Activated naive CD8-positive, alpha-beta T cell treated with anti-CD3 and anti-CD28 coated beads for 36 hours (primary cell): ENCODE measurements around the gene CUZD1. TPM values are rescaled to one million over a fixed set of nuclear protein-coding genes. Genes with fewer than 3 reads are reported as not detected.
A peak's percentile ranks its signal among the peaks of the same experiment; 100 is the strongest.
"Not testable (repeated sequence)": the region's sequence is repeated elsewhere in the genome, so short reads cannot be mapped to it uniquely, and the experiment has no call there.

Experiments used
- DNase-seq: peaks from one replicate; pipeline ENCODE4 v3.0.0; 2021
- H3K27ac Mint-ChIP-seq: one replicate; pipeline ENCODE4 v1.8.0; 2022; ENCODE audit warnings: mild to moderate bottlenecking, moderate library complexity, mixed read lengths
- H3K27me3 Mint-ChIP-seq: one replicate; pipeline ENCODE4 v1.8.0; 2022; ENCODE audit warnings: mild to moderate bottlenecking, mixed read lengths
- H3K36me3 Mint-ChIP-seq: one replicate; pipeline ENCODE4 v1.8.0; 2021; ENCODE audit warnings: mild to moderate bottlenecking, mixed read lengths
- H3K4me1 Mint-ChIP-seq: one replicate; pipeline ENCODE4 v1.8.0; 2021; ENCODE audit warnings: mixed read lengths
- H3K4me3 Mint-ChIP-seq: one replicate; pipeline ENCODE4 v1.8.0; 2022; ENCODE audit warnings: mild to moderate bottlenecking, moderate library complexity, mixed read lengths
- H3K9me3 Mint-ChIP-seq: one replicate; pipeline ENCODE4 v1.8.0; 2022; ENCODE audit warnings: mixed read lengths
- total RNA-seq, 2 experiments: library from RNA; stranded (reverse); gene quantifications; one replicate each; pipeline ENCODE4 v1.2.3, GENCODE V29; 2021

Gene CUZD1, protein sequence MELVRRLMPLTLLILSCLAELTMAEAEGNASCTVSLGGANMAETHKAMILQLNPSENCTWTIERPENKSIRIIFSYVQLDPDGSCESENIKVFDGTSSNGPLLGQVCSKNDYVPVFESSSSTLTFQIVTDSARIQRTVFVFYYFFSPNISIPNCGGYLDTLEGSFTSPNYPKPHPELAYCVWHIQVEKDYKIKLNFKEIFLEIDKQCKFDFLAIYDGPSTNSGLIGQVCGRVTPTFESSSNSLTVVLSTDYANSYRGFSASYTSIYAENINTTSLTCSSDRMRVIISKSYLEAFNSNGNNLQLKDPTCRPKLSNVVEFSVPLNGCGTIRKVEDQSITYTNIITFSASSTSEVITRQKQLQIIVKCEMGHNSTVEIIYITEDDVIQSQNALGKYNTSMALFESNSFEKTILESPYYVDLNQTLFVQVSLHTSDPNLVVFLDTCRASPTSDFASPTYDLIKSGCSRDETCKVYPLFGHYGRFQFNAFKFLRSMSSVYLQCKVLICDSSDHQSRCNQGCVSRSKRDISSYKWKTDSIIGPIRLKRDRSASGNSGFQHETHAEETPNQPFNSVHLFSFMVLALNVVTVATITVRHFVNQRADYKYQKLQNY
- total RNA-seq, result 1 to 10 TPM; 1.7 to 2.0 TPM

DNA sequence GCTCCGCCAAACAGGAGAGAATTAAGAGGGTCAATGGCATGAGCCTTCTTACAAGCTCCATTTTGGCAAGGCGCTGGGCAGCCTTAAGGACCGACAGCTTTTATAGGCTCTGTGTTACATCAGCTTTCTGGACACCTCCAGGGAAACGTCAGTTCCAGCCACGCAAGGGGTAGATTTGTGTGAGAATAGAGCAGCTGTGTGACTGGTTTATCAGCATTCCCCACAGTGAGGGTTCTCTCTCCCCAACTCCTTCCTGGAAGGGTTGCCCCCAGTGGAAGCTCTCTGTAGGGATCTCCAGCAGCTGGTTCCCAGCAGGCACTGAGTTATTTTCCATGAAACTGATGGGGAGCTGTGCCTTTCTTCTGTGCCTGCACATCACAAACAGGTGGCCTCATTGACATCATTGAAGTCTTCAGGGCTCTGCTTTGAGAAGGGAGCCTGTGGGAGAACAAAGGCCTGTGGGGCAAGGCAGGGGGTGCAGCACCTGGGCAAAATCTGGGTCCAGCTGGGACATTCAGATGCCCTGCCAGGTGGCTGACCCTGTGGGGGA, at the start of gene CUZD1:
CUZD1 (minus strand) TSS at position 75 of the 550 bp plus-strand sequence; CDS start at position 61, 14 bp downstream.
- H3K4me3 Mint-ChIP-seq, result no peak within 1 kb of the TSS
- no peaks in the 10 kb centered on the region for H3K27me3 Mint-ChIP-seq
- no peak within 1 kb of the TSS for H3K27ac Mint-ChIP-seq
- H3K36me3 Mint-ChIP-seq, result peaks cover 51% of the 10 kb centered on the region
- H3K9me3 Mint-ChIP-seq, result peaks cover 6% of the 10 kb centered on the region
- no peak for DNase-seq
- no peaks in the 10 kb centered on the region for H3K4me1 Mint-ChIP-seq

DNA sequence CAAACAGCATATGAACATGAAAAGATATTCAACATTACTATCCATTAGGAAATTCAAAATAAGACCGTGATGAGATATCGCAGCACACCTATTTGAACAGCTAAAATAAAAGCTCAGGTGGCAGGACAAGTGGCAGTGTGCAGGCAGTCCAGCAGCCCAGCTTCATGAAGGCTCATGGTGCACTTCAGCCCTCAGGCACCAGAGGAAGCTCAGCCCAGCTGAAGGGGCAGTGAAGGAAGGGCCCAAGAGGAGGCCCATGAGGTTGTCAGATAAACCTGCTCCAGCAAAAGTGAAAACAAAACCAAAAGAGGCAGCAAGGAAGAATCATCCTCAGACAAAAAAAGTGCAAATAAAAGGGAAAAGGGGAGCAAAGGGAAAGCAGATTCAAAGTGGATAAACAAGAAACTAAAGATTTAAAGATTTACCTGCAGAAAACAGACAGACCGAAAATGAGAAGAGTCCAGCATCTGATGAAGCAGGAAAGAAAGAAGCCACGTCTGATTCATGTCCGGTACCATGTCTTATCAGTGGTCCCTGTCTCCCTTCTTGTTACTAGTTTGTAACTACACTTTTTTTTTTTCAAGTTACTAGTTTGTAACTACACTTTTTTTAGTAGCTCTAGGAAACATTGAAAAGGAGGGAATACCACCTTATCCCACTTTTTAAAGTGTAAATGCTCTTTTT, 48.7 kb upstream of the CUZD1 start:
- Mint-ChIP-seq H3K4me1 (no peaks in the 10 kb centered on the region), H3K27ac (no peak overlapping the region)

DNA sequence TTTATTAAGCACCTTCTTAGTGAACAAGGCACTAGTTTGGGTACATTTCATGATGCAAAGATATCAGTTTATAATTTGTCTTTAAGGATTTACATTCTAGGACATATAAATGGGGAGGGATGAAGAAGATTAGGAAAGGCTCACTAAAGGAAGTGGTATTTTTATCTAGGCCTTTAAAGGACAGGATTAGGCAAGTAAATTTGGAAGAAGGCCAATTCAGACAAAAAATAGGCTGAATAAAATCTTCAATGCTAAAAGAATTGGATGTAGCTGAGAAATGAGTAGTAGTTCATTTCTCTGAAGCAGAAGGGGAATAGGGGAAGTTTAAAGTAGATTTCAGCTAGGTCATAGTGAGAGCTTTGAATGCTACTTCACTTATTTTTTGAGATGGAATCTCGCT, 38.5 kb upstream of the CUZD1 start:
- no peaks in the 10 kb centered on the region for H3K27me3 Mint-ChIP-seq
- no peak for DNase-seq
- peaks cover 47% of the 10 kb centered on the region for H3K36me3 Mint-ChIP-seq
- H3K27ac Mint-ChIP-seq, result no peak overlapping the region
- H3K4me3 Mint-ChIP-seq, result no peak overlapping the region
- H3K9me3 Mint-ChIP-seq, result no peaks in the 10 kb centered on the region
- peaks cover 18% of the 10 kb centered on the region for H3K4me1 Mint-ChIP-seq

More for the DNA sequence above, 48.7 kb upstream of the CUZD1 start:
- Mint-ChIP-seq H3K9me3 (no peaks in the 10 kb centered on the region), H3K27me3 (no peaks in the 10 kb centered on the region), H3K4me3 (no peak overlapping the region), H3K36me3 (peaks cover 18% of the 10 kb centered on the region)
- no peak for DNase-seq

DNA sequence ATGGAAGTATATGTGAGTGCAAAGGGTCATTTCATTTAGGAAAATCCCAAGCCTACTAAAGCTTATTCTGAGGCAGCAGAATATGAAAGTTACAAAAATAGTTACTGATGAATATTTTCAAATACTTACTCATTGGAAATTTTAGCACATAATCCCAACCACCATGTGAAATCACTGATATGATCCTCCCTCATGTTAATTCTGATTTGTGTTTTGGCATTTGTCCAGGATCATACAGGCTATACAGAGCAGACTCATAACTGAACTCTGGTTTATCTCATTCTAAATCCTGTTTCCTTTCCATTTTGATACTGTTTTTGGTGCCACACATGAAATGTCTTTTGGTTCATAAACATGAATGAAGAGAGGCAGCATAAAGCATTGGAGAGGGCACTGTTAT, 37.1 kb upstream of the CUZD1 start:
- peaks cover 27% of the 10 kb centered on the region for H3K4me1 Mint-ChIP-seq
- H3K27me3 Mint-ChIP-seq, result no peaks in the 10 kb centered on the region
- H3K27ac Mint-ChIP-seq, result no peak overlapping the region
- no peaks in the 10 kb centered on the region for H3K9me3 Mint-ChIP-seq
- DNase-seq, result no peak
- H3K4me3 Mint-ChIP-seq, result no peak overlapping the region
- peaks cover 53% of the 10 kb centered on the region for H3K36me3 Mint-ChIP-seq

DNA sequence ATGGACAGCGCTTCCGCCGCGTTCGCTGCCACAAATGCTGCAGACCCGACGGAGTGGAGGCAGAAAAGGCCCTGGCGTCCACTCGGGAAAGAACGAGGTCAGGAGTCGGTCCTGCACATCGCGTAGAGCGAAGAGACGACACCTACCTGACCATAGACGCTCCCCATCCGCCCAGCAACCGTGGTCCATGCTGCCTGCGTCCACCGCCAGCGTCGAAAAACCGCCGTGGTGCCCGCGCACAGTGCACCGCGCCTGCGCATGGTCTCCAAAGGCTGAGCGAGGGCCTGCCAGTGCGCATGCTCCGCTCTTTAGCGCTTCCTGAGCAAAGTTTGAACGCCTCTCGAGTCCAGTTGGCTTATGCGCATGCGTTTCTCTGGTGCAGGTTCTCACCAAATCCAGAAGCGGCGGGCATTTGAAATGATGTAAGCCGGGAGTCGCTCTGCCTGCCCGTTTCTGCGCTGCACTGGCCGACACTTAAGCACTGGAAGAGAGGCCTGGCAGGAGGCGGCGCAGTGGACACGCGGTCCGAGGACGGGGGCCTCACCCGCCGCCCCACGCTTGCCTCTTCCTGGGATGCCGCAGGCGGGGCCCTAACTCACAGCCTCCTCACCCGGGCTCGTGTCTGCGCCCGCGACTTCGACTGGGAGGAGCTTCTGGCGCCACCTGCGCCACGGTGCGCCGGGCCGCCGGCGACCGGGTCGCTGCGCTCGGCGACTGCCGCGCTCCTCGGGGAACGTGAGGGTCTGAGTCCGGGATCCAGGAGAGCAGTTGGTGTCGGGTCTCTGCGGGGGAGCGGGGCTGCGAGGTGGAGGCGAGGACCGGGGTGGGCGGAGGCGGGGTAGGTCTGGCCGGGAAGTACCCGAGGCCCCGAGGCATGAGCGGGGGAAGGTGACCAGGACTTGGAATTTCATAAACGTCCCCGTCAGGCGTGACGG, 33.9 kb upstream of the CUZD1 start, which contains the start of gene FAM24B:
FAM24B (minus strand) TSS at position 243 of the 935 bp plus-strand sequence. CDS start 29,066 bp downstream, outside the sequence.
- H3K9me3 Mint-ChIP-seq, result no peaks in the 10 kb centered on the region
- H3K4me1 Mint-ChIP-seq, result peaks cover 50% of the 10 kb centered on the region
- DNase-seq, result peak; percentile 94
- peaks cover 63% of the 10 kb centered on the region for H3K36me3 Mint-ChIP-seq
- H3K27ac Mint-ChIP-seq, result peak within 1 kb of the TSS; percentile 88
- H3K27me3 Mint-ChIP-seq, result no peaks in the 10 kb centered on the region
- peak within 1 kb of the TSS; percentile 92 for H3K4me3 Mint-ChIP-seq

DNA sequence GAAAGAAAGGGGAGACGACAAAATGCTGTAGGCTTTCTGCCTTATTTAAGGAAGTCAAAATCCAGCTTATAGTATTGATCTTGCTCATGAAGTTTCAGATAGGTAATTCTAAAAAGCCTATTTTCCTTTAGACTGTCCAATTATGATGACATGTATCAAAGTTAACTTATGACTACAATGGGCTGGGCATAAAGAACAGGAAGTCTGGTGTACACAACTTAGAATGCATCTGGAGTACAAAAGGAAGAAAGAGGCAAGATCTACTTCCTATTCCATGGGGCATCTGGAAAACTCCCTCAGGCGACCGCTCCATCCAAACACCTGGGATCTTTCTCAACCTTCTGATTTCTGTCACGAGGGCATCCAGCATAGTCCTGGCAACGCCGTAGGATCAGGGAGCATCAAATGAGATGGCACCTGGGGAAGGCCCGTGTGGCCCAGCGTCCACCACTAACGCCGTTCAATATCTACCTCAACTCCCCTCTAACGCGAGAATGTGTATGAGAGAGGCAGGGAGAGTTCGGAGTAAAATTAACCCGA, 33.2 kb upstream of the CUZD1 start:
- H3K27ac Mint-ChIP-seq, result peak overlapping the region; percentile 88
- peaks cover 66% of the 10 kb centered on the region for H3K36me3 Mint-ChIP-seq
- H3K4me1 Mint-ChIP-seq, result peaks cover 50% of the 10 kb centered on the region
- peak overlapping the region; percentile 92 for H3K4me3 Mint-ChIP-seq
- H3K27me3 Mint-ChIP-seq, result no peaks in the 10 kb centered on the region
- H3K9me3 Mint-ChIP-seq, result no peaks in the 10 kb centered on the region
- no peak for DNase-seq

DNA sequence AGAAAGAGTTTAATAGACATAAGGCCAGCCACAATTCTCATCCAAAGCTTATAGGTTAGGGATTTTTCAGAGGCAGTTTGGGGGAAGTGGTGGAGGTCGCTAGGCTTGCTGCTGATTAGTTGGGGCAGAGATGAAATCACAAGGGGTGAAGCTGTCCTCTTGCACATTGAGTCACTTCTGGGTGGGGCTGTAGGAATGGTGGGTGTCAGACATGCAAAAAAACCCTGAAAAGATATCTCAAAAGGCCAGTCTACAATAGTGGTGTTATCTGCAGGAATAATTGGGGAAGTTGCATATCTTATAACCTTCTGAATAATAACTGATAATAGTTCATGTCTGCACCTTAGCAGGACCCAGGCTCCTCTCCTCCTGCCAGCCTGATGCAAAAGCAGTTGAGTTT, 31.6 kb upstream of the CUZD1 start:
- Mint-ChIP-seq H3K4me1 (peaks cover 46% of the 10 kb centered on the region), H3K9me3 (peaks cover 2% of the 10 kb centered on the region), H3K27ac (no peak overlapping the region), H3K27me3 (no peaks in the 10 kb centered on the region), H3K36me3 (peaks cover 71% of the 10 kb centered on the region), H3K4me3 (peak overlapping the region; percentile 92)
- no peak for DNase-seq

DNA sequence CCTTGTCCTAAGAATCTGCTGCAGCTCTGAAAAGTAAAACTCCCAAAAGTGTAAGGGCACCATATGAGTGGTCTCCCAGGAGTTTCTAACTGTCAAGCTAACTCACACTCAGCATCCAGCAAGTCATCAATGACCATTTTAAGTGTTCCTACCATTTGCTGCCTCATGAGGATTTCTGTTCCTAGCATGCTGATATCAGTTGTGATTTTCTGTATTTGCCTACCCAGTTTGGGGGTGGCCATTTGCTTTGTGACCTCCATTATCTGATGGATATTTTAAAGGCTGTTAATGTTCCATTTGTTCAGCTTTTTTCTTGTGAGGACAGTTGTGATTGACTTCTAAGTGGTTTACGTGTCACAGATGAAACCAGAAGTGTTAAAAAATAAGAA, 30.8 kb upstream of the CUZD1 start:
- H3K36me3 Mint-ChIP-seq, result peaks cover 77% of the 10 kb centered on the region
- no peak for DNase-seq
- H3K27me3 Mint-ChIP-seq, result no peaks in the 10 kb centered on the region
- H3K27ac Mint-ChIP-seq, result no peak overlapping the region
- no peak overlapping the region for H3K4me3 Mint-ChIP-seq
- peaks cover 46% of the 10 kb centered on the region for H3K4me1 Mint-ChIP-seq
- H3K9me3 Mint-ChIP-seq, result peaks cover 2% of the 10 kb centered on the region

DNA sequence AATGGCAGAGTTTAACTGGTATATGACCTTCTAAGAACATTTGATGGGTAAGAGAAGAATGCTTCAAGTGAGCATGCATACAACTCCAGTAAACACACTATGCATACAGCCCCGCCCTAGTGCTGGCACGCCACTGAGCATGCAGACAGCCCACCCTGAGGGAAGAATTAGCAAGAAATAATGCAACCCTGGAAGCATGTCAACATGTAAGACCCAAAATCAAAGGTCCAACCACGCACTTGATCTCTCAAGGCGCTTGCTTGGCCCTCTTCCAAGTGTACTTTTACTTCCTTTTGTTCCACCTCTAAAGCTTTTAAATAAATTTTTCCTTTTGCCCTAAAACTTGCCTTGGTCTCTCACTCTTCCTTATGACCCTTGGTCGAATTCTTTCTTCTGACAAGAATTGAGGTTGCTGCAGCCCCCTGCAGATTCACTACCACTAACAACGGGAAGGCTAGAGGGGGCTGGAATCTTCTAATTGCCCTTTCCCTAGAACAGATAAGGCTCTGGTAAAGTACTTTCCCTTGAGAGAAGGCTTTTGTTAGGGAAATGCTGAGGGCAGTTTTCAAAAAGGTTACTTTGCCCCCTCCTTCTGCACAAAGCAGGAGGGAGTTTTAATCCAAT, 30.3 kb upstream of the CUZD1 start:
- peaks cover 74% of the 10 kb centered on the region for H3K36me3 Mint-ChIP-seq
- no peaks in the 10 kb centered on the region for H3K27me3 Mint-ChIP-seq
- peaks cover 43% of the 10 kb centered on the region for H3K4me1 Mint-ChIP-seq
- no peak overlapping the region for H3K4me3 Mint-ChIP-seq
- DNase-seq, result no peak
- H3K9me3 Mint-ChIP-seq, result peaks cover 2% of the 10 kb centered on the region
- no peak overlapping the region for H3K27ac Mint-ChIP-seq

DNA sequence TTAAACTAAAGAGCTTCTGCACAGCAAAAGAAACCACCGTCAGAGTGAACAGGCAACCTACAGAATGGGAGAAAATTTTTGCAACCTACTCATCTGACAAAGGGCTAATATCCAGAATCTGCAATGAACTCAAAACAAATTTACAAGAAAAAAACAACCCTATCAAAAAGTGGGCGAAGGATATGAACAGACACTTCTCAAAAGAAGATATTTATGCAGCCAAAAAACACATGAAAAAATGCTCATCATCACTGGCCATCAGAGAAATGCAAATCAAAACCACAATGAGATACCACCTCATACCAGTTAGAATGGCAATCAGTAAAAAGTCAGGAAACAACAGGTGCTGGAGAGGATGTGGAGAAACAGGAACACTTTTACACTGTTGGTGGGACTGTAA, 26.3 kb upstream of the CUZD1 start:
- not testable (repeated sequence) for H3K4me3 Mint-ChIP-seq, DNase-seq, H3K27me3 Mint-ChIP-seq, H3K27ac Mint-ChIP-seq
- Mint-ChIP-seq H3K4me1 (peaks cover 24% of the 10 kb centered on the region), H3K36me3 (peaks cover 78% of the 10 kb centered on the region), H3K9me3 (peaks cover 11% of the 10 kb centered on the region)

DNA sequence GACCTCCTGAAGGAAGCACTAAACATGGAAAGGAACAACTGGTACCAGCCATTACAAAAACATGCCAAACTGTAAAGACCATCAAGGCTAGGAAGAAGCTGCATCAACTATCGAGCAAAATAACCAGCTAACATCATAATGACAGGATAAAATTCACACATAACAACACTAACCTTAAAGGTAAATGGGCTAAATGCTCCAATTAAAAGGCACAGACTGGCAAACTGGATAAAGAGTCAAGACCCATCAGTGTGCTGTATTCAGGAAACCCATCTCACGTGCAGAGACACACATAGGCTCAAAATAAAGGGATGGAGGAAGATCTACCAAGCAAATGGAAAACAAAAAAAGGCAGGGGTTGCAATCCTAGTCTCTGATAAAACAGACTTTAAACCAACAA, 23.1 kb upstream of the CUZD1 start:
- H3K4me1 Mint-ChIP-seq, result peaks cover 12% of the 10 kb centered on the region
- not testable (repeated sequence) for H3K4me3 Mint-ChIP-seq

DNA sequence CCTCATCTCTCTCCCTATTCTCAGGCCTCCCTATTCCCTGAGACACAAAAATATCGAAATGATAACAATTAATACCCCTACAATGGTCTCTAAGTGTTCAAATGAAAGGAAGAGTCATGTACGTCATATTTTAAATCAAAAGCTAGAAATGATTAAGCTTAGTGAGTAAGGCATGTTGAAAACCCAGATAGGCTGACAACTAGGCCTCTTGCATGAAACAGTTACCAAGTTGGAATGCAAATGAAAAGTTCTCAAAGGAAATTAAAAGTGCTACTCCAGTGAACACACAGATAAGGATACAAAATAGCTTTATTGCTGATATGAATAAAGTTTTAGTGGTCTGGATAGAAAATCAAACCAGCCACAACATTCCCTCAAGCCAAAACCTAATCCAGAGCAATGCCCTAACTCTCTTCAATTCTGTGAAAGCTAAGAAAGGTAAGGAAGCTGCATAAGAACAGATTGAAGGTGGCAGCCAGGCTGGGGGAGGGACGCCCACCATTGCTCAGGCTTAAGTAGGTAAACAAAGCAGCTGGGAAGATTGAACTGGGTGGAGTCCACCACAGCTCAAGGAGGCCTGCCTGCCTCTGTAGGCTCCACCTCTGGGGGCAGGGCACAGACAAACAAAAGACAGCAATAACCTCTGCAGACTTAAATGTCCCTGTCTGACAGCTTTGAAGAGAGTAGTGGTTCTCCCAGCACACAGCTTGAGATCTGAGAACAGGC, 21.3 kb upstream of the CUZD1 start:
- H3K36me3 Mint-ChIP-seq, result peaks cover 42% of the 10 kb centered on the region
- H3K27ac Mint-ChIP-seq, result not testable (repeated sequence)

More for the DNA sequence above, 23.1 kb upstream of the CUZD1 start:
- Mint-ChIP-seq H3K9me3 (peaks cover 11% of the 10 kb centered on the region), H3K36me3 (peaks cover 55% of the 10 kb centered on the region)
- H3K27ac Mint-ChIP-seq, DNase-seq, H3K27me3 Mint-ChIP-seq: not testable (repeated sequence)

DNA sequence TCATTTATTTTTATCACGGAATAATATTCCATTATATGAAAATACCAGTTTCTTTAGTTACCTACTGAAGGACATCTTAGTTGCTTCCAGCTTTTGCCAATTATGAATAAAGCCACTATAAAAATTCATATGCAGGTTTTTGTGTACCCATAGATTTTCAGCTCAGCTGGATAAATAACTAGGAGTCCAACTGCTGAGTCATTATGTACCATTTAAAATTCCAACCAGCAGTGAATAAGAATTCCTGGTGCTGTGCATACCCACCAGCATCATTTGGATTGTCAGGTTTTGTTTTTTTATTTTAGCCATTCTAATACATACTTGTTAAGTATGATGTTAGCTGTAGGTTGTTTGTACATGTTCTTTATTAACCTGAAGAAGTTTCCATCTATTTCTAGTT, 19.2 kb upstream of the CUZD1 start:
- no peak overlapping the region for H3K4me3 Mint-ChIP-seq
- H3K27me3 Mint-ChIP-seq, result no peaks in the 10 kb centered on the region
- no peak for DNase-seq
- H3K36me3 Mint-ChIP-seq, result peaks cover 33% of the 10 kb centered on the region
- peaks cover 18% of the 10 kb centered on the region for H3K4me1 Mint-ChIP-seq
- peaks cover 5% of the 10 kb centered on the region for H3K9me3 Mint-ChIP-seq
- no peak overlapping the region for H3K27ac Mint-ChIP-seq

More for the DNA sequence above, 21.3 kb upstream of the CUZD1 start:
- not testable (repeated sequence) for H3K9me3 Mint-ChIP-seq, H3K27me3 Mint-ChIP-seq, DNase-seq, H3K4me3 Mint-ChIP-seq
- H3K4me1 Mint-ChIP-seq, result peaks cover 16% of the 10 kb centered on the region
